Measurements from ENCODE around the gene CACNA1E.

Gene CACNA1E

DNA sequence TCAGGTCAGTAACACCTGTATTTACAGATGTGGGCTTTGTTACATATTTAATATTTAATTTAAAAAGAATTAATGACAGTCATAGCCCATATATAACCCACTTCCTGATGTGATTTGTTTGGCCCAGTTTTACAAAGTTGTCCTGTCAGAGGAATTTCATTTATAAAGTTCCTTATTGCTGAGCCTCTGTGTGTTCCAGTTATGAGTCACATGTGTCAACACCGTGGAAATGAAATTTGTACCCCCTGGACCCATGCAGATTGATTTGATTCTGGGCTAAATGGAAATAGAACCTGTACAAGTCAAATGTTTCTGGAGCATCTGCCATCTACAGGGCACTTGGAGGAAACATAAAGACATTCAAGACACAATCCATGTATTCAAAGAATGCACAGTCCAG, 149.2 kb downstream of the CACNA1E start:
- DNase-seq (ENCODE audit: low read depth in 2 of 2, low spot score in 1 of 2): no peak

DNA sequence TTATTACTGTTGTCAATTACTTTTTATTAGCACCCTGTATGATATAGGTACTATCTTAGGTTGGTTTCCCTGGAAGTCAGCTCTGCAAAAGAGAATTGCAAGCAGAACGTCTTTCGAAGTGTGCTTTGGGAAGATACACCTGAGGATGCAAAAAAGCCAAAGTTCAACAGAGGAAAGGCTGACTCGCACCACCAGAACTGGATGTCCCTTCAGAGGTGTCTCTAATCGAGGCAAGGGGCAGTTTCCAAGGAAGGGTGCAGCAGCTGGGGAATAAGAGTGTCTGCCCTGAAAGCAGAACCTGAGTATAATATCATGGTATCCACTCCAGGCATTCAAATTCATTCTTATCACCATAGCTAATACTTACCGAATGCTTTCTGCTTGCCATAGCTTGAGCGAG, 149.6 kb downstream of the CACNA1E start:
- no peak for DNase-seq (ENCODE audit: low read depth in 2 of 2, low spot score in 1 of 2)

DNA sequence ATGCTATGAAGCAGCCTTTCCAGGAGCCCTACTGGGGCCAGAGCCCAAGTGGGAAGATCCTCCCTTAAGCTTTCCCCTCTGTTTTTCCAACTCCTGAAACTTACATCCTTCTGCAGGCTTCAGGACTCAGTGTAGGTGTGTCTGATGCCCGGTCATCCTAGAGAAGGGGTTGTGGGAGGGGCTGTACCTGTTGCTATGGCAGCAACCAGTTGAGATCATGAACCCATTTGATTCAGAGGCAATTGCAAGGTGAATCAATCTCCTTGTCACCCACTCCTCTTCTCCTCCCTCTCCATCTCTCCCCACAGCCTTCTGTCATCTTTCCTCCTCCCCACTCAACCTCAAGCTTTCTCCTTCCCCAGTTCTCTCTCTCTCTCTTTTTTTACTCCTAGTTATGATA, 151.8 kb downstream of the CACNA1E start:
- DNase-seq (ENCODE audit: low read depth in 2 of 2, low spot score in 1 of 2): no peak

DNA sequence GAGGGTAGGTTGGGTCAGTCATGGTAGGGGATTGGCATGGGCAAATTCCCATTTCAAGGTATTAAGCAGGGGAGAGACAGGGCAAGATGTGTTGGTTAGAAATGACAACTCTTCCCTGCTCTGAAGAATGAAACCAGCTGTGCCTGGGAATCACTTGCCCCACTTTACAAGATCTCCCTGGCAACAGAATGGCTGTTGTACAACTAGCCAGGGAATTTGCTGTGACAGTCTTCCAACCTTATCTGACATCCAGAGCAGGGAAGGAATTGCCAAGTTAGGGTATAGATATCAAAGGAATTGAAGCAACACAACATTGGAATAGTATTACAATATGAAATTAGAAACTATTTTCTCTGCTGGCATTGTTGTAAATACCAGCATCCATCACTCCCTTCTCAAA, 154.7 kb downstream of the CACNA1E start:
- no peak for DNase-seq (ENCODE audit: low read depth in 2 of 2, low spot score in 1 of 2)

DNA sequence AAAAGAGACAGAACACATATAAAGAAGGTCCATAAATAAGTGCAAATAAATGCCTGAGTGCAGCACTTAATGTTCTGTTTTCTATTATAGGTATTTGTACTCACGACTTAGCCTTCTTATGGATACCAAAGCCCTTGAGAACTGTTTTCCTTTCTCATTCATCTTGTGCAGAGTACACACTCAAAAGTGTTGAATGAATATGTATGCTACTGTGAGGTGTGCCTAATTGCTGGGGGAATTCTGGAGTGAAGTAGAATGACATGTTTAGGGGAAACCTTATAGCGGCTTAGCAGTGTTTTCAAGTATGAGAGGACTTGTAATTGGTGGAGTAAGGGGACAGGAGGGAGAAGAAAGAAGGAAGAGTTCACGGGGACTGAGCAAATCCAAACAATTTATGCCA, 157.6 kb downstream of the CACNA1E start:
- no peak for DNase-seq (ENCODE audit: low read depth in 2 of 2, low spot score in 1 of 2)

DNA sequence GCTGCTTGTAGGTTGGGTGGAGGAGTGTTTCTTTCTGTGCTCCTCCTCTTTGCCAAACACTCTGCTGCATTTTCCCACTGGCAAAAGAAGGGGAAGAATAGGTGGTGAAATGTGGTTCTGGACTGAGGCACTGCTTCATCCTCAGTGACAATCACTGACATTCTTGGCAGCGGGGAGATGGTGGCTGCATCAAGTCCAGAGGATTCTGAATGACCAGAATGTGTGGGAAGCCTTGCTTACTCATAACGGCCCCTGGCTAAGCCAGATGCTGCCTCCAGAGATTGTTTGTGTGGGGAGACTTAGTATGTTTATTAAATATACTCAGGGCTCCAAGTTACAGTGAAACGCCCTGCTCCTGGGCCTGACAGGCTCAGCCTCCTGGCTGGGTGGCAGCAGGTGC, 160.3 kb downstream of the CACNA1E start:
- no peak for DNase-seq (ENCODE audit: low read depth in 2 of 2, low spot score in 1 of 2)

DNA sequence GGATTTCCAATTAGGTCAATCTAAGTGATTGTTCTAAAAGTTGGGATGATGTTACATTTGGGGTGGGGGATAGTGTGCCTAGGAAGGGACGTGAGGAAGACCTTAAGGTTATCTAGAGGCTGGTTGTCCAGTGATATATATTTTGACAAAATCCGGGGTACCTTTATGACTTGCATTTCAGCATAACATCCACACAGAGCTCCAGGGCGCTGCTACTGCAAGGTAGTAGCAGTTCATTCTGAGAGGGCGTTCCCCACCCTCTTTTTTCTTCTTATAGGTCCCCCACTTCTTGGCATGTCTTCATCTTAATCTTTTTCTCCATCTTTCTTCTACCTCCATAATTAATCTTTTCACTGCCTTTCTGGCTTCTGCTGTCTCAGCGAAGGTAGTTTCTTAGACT, 161.9 kb downstream of the CACNA1E start:
- no peak for DNase-seq (ENCODE audit: low read depth in 2 of 2, low spot score in 1 of 2)

DNA sequence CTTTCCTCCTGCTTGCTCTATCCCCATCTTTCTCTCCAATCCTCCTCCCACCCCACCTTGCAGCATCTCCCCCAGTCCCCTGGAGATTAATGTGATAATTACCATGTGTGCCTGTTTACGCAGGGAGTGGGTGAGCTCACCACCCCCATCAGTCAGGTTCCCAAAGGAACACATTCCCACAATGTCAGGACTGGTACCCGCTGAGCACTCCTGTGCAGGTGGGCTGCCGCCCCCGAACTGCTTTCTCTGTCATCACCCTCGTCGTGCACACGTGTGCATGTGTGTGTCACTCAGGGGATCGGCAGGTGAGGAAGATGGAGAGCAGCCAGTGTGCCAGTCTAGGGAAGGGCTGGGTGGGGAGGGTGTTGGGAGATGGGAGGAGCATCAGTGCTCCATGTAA, 163.4 kb downstream of the CACNA1E start:
- DNase-seq (ENCODE audit: low read depth in 2 of 2, low spot score in 1 of 2): no peak

DNA sequence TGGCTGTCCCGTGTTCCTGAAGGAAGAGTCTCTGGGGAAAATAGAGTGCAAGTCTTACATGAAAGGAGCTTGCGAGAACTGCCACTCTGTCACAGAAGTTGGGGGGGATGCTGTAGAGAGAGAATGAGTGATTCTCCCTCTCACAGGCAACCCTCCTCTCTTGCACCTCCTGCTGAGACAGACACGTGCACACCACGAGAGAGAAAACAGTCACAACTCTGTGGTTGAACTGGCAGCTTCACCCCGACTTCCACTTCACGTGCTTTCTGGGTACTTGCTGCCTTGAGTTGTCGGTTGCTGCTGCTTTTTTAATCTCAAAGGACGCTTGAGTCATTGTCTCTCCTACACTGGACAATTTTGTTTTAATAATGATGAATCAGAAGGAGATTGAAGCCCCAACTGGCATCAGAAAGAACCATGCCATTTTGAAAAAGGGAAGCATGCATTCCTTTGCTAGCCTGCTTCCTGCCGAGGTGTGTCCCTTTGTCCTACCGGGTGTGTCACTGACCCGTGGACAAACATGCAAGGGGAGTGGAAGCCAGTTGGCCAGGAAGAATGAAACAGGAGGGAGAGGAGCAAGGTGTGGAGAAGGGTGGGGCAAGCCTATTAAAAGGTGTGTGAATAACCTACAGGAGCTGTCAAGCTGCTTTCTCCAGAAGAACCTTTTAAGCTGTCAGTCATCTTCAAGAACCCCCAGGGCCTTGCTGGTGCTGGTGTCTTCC, 164.2 kb downstream of the CACNA1E start:
- no peak for DNase-seq (ENCODE audit: low read depth in 2 of 2, low spot score in 1 of 2)

DNA sequence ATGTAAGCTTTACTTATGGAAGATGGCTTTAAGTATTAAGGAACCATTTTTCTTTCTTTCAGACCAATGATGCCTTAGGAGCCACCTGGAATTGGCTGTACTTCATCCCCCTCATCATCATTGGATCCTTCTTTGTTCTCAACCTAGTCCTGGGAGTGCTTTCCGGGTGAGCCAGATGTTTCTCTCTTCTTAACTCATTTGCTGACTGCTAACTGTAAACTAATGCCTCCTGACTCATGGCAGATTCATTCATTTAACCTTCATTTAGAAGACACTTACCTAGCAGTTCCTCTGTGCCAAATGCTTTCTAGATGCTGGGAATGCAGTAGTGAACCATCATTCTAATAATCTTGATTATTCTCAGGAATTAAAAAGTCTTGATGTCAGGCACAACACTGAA, 168.0 kb downstream of the CACNA1E start:
- DNase-seq (ENCODE audit: low read depth in 2 of 2, low spot score in 1 of 2): no peak

DNA sequence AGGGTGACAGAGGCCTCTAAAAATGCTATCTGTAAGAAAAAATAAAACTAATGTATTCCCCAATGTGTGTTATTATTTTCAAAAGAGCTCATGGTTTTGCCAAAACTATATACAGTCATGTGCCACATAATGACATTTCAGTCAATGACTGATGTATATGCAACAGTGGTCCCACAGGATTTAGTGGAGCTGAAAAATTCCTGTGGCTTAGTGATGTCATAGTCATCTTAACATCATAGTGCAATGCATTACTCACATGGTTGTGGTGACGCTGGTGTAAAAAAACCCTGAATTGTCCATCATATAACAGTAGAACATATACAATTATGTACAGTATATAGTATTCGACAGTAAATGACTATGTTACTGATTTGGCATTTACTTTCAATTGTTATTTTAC, 172.4 kb downstream of the CACNA1E start:
- DNase-seq (ENCODE audit: low read depth in 2 of 2, low spot score in 1 of 2): no peak

DNA sequence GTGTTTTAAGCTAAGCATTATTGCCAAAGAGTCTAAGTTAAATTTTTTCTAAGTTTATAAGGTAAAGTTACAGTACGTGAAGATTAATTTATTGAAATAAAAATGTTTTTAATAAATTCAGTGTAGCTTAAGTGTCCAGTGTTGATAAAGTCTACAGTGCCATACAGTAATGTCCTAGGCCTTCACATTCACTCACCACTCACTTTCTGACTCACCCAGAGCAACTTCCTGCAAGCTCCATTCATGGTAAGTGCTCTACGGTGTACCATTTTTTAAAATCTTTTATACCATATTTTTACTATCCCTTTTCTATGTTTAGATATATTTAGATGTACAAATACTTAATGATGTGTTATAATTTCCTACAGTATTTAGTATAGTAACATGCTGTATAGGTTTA, 173.2 kb downstream of the CACNA1E start:
- no peak for DNase-seq (ENCODE audit: low read depth in 2 of 2, low spot score in 1 of 2)

DNA sequence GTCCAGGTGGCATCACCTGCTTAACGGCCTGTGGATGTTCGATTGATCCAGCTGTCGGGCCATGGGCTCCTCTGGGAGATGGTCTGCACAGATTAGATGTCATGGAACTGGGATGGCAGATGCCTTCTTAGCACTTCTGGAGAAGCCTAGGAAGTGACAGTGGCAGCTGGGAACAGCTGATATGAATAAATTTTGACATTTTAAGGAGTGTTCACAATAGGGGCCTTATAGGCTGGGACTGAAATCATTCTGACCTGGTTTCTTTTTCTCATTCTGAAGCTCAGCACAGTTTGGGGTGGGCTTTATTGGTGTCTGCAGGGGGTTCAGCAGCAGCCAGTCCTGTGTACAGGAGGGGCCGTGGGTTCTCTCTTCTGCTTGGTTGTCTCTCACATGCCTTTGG, 175.3 kb downstream of the CACNA1E start:
- DNase-seq (ENCODE audit: low read depth in 2 of 2, low spot score in 1 of 2): no peak

DNA sequence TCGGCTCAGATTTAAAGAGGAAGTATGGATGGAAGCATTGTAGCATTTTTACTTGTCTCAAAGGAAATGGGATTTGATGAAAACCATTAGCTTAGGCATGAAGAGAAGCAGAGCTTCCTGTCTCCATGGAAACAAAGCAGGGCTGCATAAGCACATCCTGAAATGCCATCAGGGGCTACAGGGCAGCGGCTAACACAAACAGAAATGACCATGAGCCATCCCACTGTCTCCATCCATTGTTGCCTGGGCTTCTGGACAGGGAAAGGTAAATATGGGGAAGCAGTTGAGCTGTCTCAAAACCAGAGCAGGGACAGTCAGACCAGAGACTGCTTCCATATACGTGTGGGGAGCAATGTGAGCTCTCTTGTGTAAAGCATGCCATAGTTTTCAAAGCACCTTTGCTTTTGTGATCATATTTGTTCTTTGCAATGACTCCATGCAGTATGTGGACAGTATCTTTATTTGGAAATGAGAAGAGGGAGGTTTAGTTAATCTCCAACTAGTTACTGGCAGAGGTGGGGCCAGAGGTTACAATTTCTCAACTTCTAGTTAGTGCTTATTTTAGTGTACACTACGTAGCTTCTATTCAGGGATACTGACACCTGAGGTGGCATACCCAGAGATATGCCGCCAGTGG, 176.1 kb downstream of the CACNA1E start:
- no peak for DNase-seq (ENCODE audit: low read depth in 2 of 2, low spot score in 1 of 2)

DNA sequence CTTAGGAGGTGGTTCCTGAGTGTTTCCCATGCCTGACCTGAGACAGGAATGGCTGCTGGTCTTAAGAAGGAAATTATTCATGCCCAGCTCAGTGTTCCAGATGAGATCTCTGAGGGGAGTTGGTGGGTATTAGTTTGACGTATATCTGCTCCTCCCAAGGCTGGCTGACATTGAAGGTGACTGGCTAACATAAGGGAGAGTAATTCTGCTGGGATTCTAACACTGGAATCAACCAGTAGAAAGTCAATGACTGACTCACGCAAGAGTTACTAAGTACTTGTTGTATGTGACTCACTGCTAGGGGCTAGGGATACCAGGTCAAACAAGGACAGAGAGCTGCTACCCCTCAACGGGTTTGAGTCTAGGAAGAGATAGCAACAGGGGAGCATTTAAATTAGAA, 177.3 kb downstream of the CACNA1E start:
- DNase-seq (ENCODE audit: low read depth in 2 of 2, low spot score in 1 of 2): no peak

DNA sequence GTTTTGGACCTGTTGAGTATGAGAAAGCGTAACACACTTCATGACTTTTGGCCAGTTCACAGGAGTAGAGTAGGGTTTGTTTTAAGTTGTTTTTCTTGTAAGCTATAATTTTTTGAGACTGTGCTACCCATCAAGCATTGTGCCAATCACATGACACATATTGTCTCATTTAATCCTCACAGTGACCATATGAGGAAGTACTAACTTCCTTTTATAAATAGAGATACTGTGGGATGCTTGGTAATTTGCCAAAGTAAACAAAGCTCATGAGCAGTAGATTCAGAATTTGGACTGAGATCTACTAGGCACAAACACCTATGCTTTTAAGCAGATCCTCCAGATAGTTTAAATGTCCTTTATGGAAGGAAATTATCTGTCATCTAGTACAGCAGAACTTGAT, 178.3 kb downstream of the CACNA1E start:
- no peak for DNase-seq (ENCODE audit: low read depth in 2 of 2, low spot score in 1 of 2)

DNA sequence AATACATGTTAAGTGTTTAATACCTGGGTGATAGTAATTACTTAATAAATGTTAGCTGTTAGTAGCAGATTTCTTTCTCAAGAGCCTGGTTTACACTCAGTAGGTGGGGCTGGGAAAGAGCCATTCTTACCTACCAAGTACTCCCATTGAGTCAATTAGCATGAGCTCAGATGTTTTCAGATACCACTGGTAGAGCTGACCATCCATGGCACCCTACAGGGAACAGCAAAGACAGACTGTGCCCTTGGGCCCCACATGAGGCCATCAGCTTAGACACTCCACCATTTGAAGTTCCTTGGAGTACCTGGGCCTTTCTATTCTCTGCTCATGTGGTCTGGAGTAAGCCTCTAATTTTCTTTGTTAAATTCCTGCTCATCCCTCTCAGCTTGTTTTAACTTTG, 179.3 kb downstream of the CACNA1E start:
- no peak for DNase-seq (ENCODE audit: low read depth in 2 of 2, low spot score in 1 of 2)

DNA sequence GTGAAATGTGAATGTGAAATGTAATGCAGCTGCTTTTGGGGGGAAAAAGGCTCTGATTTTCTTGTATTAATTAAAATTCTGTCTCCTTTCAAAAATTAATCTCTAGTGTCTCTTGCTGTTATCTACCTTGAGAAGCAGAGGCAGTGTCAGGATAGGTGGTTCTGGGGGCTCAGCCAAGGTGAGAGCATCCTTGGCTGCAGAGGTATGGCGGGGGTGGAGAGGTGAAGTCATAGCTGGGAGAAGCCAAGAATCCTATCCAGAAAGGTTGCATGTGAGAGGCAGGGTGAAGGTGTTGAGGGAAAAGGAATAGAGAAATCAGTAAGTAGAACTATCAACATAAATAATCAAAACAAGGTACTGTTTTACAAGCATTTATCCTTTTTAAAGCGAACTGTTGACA, 181.2 kb downstream of the CACNA1E start:
- DNase-seq (ENCODE audit: low read depth in 2 of 2, low spot score in 1 of 2): no peak

DNA sequence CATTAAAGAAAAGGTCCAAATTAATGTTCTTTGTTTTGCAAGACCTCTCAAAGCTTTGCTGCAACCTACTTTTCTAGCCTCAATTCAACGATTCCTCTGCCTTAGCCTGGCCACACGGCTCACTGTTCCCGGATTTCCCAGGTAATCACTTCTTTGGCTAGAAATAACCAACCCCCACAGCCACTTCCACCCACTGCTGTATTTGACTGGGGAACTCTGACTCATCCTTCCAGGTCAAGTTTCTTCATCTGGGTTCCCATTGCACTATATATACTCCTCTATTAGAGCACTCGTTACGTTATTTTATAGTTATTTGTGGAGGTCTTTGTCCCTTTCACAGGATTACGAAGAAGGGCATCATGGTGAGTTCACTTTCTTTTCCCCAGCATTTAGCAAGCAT, 185.9 kb downstream of the CACNA1E start:
- DNase-seq (ENCODE audit: low read depth in 2 of 2, low spot score in 1 of 2): no peak

DNA sequence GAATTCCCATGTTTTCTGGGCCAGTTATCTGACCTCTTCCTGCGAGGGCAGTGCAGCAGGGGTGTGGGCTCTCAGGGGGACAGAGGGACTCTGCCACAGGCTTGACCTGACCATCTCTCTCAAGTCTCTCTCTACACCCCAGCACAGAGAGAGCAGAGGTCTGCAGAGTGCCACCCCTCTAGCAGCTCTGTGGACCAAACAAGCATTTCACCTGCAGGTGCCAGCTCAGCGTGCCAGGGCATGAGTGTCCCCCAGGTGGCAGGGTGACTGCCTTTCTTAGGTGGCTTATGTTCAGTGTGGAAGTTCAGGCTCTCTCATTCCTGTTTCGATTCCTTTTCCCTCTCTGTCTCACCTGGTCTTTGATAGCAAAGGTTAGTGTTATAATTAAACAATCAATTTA, 191.3 kb downstream of the CACNA1E start:
- DNase-seq (ENCODE audit: low read depth in 2 of 2, low spot score in 1 of 2): no peak

DNA sequence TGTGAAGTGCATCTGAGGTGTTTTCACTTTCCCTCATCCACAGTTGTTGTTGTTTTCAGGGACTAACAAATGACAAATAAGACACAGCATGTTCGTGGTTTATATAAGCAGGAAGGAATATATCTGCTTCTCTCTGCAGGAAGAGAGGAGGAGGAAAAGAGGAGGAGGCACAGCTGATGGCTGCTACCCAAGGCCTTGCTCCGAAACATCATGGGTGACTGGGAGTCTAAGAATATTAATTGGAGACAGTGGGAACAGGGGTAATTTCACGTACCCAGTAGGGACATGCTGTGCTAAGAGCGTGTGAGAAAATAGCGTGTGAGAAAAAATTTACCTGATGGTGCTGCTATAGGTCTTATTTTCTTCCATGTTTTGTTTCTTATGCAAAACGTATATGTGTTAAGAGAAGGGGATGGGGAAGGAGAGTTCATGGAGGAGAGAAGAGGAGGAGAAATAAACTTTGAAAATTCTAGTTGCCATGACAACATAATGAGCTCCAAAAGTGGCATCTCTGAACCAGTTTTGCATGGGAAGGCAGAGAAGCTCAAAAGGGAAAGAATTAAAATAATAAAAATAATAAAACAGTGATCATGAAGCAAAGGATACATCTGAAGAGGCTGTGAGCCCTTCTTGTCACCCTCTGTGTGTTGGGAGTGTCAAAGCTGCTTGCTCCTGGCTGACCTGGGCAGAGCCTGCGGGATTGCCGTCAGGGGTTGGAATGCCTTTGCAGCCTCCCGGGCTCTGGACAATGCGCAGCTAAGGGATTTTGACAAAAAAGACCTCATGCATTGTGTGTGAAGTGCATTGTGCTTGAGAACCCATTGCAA, 192.0 kb downstream of the CACNA1E start:
- no peak for DNase-seq (ENCODE audit: low read depth in 2 of 2, low spot score in 1 of 2)

DNA sequence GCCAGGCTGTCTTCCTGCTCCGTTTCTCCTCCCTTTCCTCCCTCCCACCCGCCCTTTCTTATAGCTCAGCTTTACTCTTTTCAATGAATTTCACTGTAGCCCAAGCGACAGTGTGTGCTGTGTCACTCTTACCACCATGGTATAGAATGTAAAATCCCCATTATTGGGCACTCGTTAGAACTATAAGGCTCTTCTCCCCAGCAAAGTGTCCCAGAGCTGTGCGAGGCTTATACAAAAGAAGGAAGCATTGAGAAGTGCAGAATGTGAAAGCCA, 192.5 kb downstream of the CACNA1E start:
- no peak for DNase-seq (ENCODE audit: low read depth in 2 of 2, low spot score in 1 of 2)

DNA sequence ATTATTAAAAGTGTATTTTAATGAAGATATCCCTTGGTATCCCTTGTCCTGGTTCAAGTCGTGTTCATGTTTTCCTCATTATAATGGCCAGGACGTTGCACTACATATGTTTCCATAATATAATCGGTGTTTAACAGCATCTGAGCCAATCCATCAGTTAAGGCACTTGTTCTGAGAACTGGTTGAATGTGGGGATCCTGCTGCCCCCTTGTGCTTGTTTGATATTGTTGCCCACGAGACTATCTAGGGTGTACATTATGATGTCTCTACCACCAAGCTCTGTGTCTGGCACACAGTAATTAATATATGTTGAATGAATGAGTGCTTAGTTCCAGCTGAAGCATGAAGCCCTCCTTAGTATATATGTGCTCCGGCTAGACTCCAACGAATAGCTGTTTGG, 193.0 kb downstream of the CACNA1E start:
- DNase-seq (ENCODE audit: low read depth in 2 of 2, low spot score in 1 of 2): no peak

Measured in stimulated activated CD8-positive, alpha-beta memory T cell treated with anti-CD3 and anti-CD28 coated beads, Interleukin-4, amount 100 ng/mL, for 1 hour (primary cell).